ENCODE measurements around the gene MGARP. TPM values are rescaled to one million over a fixed set of nuclear protein-coding genes. Genes with fewer than 3 reads are reported as not detected.

Gene MGARP
- total and polyA plus RNA-seq, 2 experiments from 2014 or later, result 2.4 to 4.1 TPM

GRCh38 chr4:139229534-139230039 is 50.4 kb downstream of the MGARP start:
- H3K27ac Mint-ChIP-seq, result no peak overlapping the region
- TF ChIP-seq CTCF (conservative IDR thresholded peaks at IDR 0.05; ENCODE audit: low read depth in 2 of 2) (peak; percentile 63 to 83), ZNF114 (CRISPR knock-in tag; IDR thresholded peaks at IDR 0.05) (no peak), EZH2 (IDR thresholded peaks at IDR 0.05; ENCODE audit: low read depth, unreplicated experiment) (no peak)

GRCh38 chr4:139227729-139228404 is 52.2 kb downstream of the MGARP start:
- H3K4me3 ChIP-seq, result no peak overlapping the region
- H3K27ac ChIP-seq (ENCODE audit: low read depth), result no peak overlapping the region
- DNase-seq (ENCODE audit: low spot score) (peak; percentile 24), ATAC-seq (no peak; the same call in 2 of the 3 replicates)
- H3K4me3 Mint-ChIP-seq, result no peak overlapping the region
- H3K36me3 ChIP-seq (ENCODE audit: insufficient read depth), result no peaks in the 10 kb centered on the region
- no peaks in the 10 kb centered on the region for H3K9me2 ChIP-seq (ENCODE audit: insufficient read depth)
- H3F3A ChIP-seq (replicated peaks; ENCODE audit: low read depth), result no peaks in the 10 kb centered on the region
- no peaks in the 10 kb centered on the region for H3K27me3 ChIP-seq (ENCODE audit: insufficient read depth)
- peak; percentile 20 to 42; a peak in 2 of 4 replicates for TF ChIP-seq CTCF (conservative IDR thresholded peaks at IDR 0.05; ENCODE audit: low read depth in 2 of 2)
- no peak for TF ChIP-seq EZH2 (IDR thresholded peaks at IDR 0.05; ENCODE audit: low read depth, unreplicated experiment)
- H4K20me1 ChIP-seq (replicated peaks; ENCODE audit: insufficient read depth), result no peaks in the 10 kb centered on the region
- H3K4me1 Mint-ChIP-seq, result peaks cover 4% of the 10 kb centered on the region
- H3K36me3 Mint-ChIP-seq (ENCODE audit: low read depth), result no peaks in the 10 kb centered on the region
- no peaks in the 10 kb centered on the region for H3K79me2 ChIP-seq (replicated peaks; ENCODE audit: insufficient read depth)
- H3K4me2 ChIP-seq, result no peak overlapping the region
- no peak overlapping the region for H3K27ac Mint-ChIP-seq
- H3K9me3 Mint-ChIP-seq, result no peaks in the 10 kb centered on the region
- H3K27me3 Mint-ChIP-seq (ENCODE audit: insufficient read depth, low read depth, poor library complexity), result peaks cover 4% of the 10 kb centered on the region
- H2AFZ ChIP-seq, result no peak overlapping the region
- no peaks in the 10 kb centered on the region for H3K4me1 ChIP-seq (ENCODE audit: insufficient read depth)

More at GRCh38 chr4:139229534-139230039, 50.4 kb downstream of the MGARP start:
- Histone ChIP-seq H3K4me3 (no peak overlapping the region), H3K79me2 (replicated peaks; ENCODE audit: insufficient read depth) (no peaks in the 10 kb centered on the region), H3K27me3 (ENCODE audit: insufficient read depth) (no peaks in the 10 kb centered on the region), H4K20me1 (replicated peaks; ENCODE audit: insufficient read depth) (no peaks in the 10 kb centered on the region), H2AFZ (no peak overlapping the region), H3K9me2 (ENCODE audit: insufficient read depth) (no peaks in the 10 kb centered on the region), H3K27ac (ENCODE audit: low read depth) (no peak overlapping the region), H3K36me3 (ENCODE audit: insufficient read depth) (no peaks in the 10 kb centered on the region), H3F3A (replicated peaks; ENCODE audit: low read depth) (no peaks in the 10 kb centered on the region), H3K4me1 (ENCODE audit: insufficient read depth) (peaks cover 10% of the 10 kb centered on the region), H3K4me2 (no peak overlapping the region)
- Mint-ChIP-seq H3K36me3 (ENCODE audit: low read depth) (no peaks in the 10 kb centered on the region), H3K27me3 (ENCODE audit: insufficient read depth, low read depth, poor library complexity) (no peaks in the 10 kb centered on the region), H3K4me3 (no peak overlapping the region), H3K4me1 (peaks cover 19% of the 10 kb centered on the region), H3K9me3 (no peaks in the 10 kb centered on the region)
- peak; percentile 72 for ATAC-seq
- DNase-seq (ENCODE audit: low spot score), result peak; percentile 79
